Effector memory CD8-positive, alpha-beta T cell (primary cell): ENCODE results near the gene CALU.
A peak's percentile ranks its signal among the peaks of the same experiment; 100 is the strongest.

Source experiments
- ATAC-seq: fragments of 150-1000 bp; cut with Tn5 transposase; replicated peaks from 2 replicates; pipeline ENCODE4 v1.10.0; 2021; ENCODE audit warnings: mild to moderate bottlenecking, moderate library complexity
- DNase-seq, 3 experiments: peaks; one replicate each; pipeline ENCODE4 v3.0.0; 2021
- H3K27ac Mint-ChIP-seq, 2 donors: one replicate each; pipeline ENCODE4 v1.8.0; 2022; ENCODE audit warnings: mild to moderate bottlenecking in 2 of 2, mixed read lengths in 2 of 2, moderate library complexity in 2 of 2
- H3K27me3 Mint-ChIP-seq, 2 donors: one replicate each; pipeline ENCODE4 v1.8.0; 2022; ENCODE audit warnings: mixed read lengths in 2 of 2
- H3K36me3 Mint-ChIP-seq: one replicate; pipeline ENCODE4 v1.8.0; 2022; ENCODE audit warnings: mild to moderate bottlenecking, moderate library complexity, mixed read lengths; ENCODE audit not compliant: insufficient read depth
- H3K4me1 Mint-ChIP-seq, 2 donors: one replicate each; pipeline ENCODE4 v1.8.0; 2022; ENCODE audit warnings: low read depth in 2 of 2, mixed read lengths in 2 of 2
- H3K4me3 Mint-ChIP-seq, 2 donors: one replicate each; pipeline ENCODE4 v1.8.0; 2022; ENCODE audit warnings: mild to moderate bottlenecking in 2 of 2, mixed read lengths in 2 of 2, moderate library complexity in 2 of 2
- H3K9me3 Mint-ChIP-seq, 2 donors: one replicate each; pipeline ENCODE4 v1.8.0; 2022; ENCODE audit warnings: mixed read lengths in 2 of 2
- total RNA-seq, 9 experiments: gene quantifications; one replicate each; lab custom pipeline; 2026; lab: John Stamatoyannopoulos, UW

Gene CALU
- total RNA-seq = 51.1 to 113 (median 54.2) reads per million in 9 experiments

DNA sequence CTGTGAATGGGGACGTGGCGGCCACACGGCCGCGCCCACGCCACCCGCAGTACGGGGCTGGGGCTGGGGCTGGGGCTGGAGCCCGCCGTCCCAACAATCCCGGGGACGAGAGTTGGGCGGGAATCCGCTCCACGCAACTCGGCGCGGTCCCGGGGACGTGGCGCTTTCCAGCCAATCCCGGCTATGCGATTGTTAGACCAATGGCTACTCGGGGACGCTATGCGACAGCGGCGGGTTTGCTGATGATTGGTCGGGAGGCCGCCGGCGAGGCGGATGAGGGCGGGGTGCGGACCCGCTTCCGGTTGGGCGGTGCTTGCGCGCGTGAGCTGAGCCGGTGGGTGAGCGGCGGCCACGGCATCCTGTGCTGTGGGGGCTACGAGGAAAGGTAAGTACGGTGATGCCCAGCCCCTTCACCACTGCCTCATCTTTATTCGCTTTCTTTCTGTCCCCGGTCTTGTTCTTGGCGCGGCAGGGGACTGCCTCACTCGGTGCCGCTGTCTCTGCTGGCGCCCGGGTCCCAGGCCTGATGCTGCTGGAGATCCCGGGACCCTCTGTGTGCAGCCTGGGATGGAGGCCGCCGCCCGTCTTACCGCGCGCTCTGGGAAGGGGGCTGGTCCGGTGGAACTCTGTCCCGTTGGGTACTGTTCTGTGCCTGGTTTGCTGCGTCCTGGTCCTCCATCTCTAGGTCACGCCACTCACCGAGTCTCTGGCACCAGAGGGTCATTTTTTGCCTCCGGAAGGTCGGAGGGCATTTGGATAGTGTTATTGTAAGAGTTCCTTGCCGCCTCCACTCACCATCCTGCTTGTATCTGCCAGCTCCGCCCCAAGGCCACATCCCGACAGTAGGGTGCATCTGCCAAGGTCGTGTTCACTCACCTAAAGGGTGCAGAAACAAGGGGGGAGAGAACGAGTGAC lies at the start of gene CALU:
Gene CALU, plus strand, starts transcription at position 312 of the 915 bp plus-strand sequence. CDS start 9,225 bp downstream, outside the sequence.
- Mint-ChIP-seq H3K36me3 (peaks cover 19% of the 10 kb centered on the region), H3K4me1 (peaks cover 24 to 42% of the 10 kb centered on the region in 2 donors), H3K27me3 (no peaks in the 10 kb centered on the region), H3K9me3 (no peaks in the 10 kb centered on the region), H3K27ac (peak within 1 kb of the TSS; percentile 99), H3K4me3 (peak within 1 kb of the TSS; percentile 93 to 99)
- ATAC-seq (peak; percentile 90), DNase-seq (peak; percentile 92 to 93 (median 92))

DNA sequence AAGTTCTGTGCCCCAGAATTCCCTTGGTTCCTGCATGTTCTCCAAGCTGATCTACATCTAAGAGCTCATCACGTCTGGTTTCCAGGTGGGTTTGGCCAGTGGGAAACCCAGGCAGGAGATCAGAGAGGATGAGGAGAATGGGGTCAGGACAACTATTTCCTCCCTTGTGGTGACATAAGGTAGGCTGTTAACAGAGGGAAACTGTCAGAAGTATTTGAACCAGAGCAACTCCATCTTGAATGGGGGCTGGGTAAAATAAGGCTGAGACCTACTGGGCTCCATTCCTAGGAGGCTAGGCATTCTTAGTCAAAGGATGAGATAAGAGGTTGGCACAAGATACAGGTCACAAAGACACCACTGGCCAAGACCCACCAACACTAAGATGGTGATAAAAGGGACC lies 47.9 kb upstream of the CALU start:
- H3K27ac Mint-ChIP-seq = no peak overlapping the region
- H3K4me1 Mint-ChIP-seq = peaks cover 0 to 2% of the 10 kb centered on the region in 2 donors
- no peak for ATAC-seq
- no peaks in the 10 kb centered on the region for H3K36me3 Mint-ChIP-seq
- no peaks in the 10 kb centered on the region for H3K9me3 Mint-ChIP-seq
- H3K4me3 Mint-ChIP-seq = no peak overlapping the region
- peaks cover 25 to 55% of the 10 kb centered on the region in 2 donors for H3K27me3 Mint-ChIP-seq
- no peak for DNase-seq

DNA sequence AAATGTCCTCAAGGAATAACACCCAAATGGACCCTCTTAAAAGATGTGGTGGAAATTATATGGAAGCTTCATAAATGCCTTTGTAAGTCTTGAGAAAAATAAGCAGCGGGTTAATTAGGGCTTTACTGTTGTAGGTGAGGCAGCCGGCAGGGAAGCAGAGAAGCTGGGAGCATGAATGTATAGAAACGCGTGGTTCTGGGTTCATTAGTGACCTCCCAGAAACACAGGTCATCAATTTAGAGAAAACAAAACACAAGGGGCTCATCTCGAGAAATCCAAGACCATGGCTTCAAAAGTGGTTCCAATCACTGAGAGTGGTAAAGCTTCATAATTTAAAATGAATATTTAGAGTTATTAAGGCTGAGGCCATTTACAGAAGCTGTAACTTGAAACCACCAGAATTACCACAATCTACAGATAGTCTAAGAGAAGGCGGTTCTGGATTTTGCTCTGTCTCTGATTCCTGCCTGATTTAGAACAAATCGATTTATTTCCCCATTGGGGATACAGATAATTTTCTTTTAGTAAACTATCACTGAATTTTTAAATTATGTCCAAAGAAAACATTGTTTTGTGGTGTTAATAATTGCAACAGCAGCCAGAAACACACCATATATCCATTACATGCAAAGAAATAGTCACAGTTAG lies 46.4 kb upstream of the CALU start:
- DNase-seq = no peak
- H3K4me1 Mint-ChIP-seq = peaks cover 4 to 6% of the 10 kb centered on the region in 2 donors
- no peak overlapping the region for H3K4me3 Mint-ChIP-seq
- H3K36me3 Mint-ChIP-seq = peaks cover 3% of the 10 kb centered on the region
- no peak for ATAC-seq
- no peaks in the 10 kb centered on the region for H3K9me3 Mint-ChIP-seq
- no peak overlapping the region for H3K27ac Mint-ChIP-seq
- peaks cover 37 to 70% of the 10 kb centered on the region in 2 donors for H3K27me3 Mint-ChIP-seq

DNA sequence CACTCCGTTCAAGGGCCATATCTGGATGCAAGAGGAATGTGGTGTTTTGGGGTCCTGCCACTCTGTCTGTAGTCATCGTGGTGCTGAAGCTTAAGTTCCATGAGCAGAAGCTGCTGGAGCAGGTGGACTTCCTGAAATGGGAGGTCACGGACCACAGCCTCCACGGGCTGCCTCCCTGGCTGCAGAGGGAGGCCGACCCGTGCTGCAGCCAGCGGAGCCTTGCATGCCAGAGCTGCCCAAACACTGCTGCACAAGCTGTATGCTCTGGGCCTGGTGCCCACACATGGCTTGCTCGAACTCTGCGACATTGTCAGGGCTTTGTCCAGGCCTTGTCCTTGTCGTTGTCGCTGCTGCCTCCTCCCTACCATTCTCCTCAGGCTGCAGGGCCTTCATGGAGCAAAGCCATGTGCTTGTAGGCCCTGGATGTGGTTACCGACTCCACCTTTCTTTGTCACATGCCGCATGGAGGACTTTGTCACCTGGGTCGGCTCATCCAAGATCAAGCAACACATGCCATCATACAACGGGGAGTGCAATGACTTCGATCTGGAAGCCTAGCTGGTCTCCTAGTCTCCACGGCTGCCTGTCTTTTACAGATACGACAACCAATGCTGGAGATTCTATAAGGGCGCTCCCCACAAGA lies 45.7 kb upstream of the CALU start:
- ATAC-seq = no peak
- H3K4me1 Mint-ChIP-seq = peaks cover 6 to 7% of the 10 kb centered on the region in 2 donors
- H3K27ac Mint-ChIP-seq = no peak overlapping the region
- peaks cover 7% of the 10 kb centered on the region for H3K36me3 Mint-ChIP-seq
- H3K27me3 Mint-ChIP-seq = peaks cover 45 to 77% of the 10 kb centered on the region in 2 donors
- H3K9me3 Mint-ChIP-seq = no peaks in the 10 kb centered on the region
- H3K4me3 Mint-ChIP-seq = no peak overlapping the region
- DNase-seq = no peak

DNA sequence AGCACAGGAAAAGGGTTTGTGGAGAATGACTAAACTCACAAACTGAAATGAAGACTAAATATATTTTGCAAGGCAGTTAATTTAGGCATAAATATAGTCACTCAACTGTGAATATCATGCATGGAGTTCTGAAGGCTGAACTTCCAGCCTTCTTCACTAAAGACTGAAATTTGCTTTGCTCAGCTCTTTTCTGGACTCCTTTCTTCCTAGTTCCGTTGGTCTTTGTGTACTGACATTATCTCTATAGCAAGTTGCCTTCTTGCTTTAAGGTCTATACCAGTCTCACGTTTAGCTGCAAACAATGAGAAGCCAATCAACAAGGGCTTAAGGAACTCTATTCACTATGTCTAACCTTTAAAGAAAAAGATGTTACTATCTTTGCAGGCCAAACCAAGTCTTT lies 44.4 kb upstream of the CALU start:
- Mint-ChIP-seq H3K4me3 (no peak overlapping the region), H3K27ac (no peak overlapping the region), H3K36me3 (peaks cover 7% of the 10 kb centered on the region), H3K4me1 (peaks cover 6 to 7% of the 10 kb centered on the region in 2 donors), H3K9me3 (no peaks in the 10 kb centered on the region), H3K27me3 (peaks cover 53 to 88% of the 10 kb centered on the region in 2 donors)
- no peak for DNase-seq
- ATAC-seq = no peak

DNA sequence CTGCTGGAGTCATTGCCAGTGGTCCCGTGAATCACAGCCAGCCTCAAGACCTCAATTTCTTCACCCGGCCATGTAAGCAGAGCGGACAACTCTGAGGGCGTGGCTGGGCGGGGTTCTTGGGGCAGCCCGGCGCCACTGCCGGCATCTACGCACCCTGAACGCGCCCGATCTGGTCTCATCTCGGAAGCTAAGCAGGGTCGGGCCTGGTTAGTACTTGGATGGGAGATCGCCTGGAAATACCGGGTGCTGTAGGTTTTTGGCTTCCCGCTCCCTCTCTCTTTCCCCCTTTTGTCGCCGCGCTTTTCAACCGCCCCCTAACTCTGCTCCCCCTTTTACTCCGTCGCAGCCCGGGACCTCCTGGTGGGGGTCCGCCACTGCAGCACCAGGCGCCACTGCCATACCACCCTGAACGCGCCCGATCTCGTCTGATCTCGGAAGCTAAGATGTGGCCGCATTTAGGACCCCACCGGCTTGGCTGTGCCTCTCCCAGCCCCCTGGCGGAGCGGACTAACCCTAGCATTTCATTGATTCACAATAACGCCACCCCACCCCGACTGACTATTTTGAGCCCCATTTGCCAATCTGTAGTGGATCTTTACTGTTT lies 41.8 kb upstream of the CALU start:
- Mint-ChIP-seq H3K36me3 (peaks cover 7% of the 10 kb centered on the region), H3K27me3 (peaks cover 64 to 91% of the 10 kb centered on the region in 2 donors), H3K9me3 (no peaks in the 10 kb centered on the region), H3K4me3 (peak overlapping the region; percentile 44 to 73), H3K27ac (no peak overlapping the region), H3K4me1 (peaks cover 5 to 6% of the 10 kb centered on the region in 2 donors)
- ATAC-seq = peak; percentile 74
- peak; percentile 21 to 44 (median 21) for DNase-seq

DNA sequence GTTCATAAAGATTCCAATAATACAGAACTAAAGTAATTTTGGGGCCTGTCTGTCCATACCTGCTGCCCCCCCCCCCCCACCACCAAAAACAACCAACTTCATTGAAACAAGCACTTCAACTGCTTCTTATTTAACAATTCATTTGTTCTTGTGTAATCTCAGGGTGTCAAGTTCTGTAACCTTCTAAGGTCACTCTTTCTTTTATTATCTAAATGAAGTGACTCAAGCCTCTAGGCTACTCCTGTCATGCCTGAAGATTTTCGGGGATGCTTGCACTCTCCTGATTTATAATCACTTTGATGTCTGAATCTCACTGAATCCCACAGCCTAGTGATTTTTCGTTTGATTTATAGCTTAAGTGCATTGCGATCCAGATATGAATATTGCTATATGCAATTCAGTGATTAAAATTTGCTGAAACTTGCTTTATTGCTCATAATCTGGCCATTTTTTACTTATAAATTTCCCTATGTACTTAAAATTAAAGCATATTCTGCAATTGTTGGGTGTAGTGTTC lies 39.9 kb upstream of the CALU start:
- Mint-ChIP-seq H3K36me3 (peaks cover 7% of the 10 kb centered on the region), H3K4me3 (no peak overlapping the region), H3K27me3 (peaks cover 50 to 73% of the 10 kb centered on the region in 2 donors), H3K27ac (no peak overlapping the region), H3K9me3 (no peaks in the 10 kb centered on the region), H3K4me1 (peaks cover 5 to 6% of the 10 kb centered on the region in 2 donors)
- ATAC-seq (no peak), DNase-seq (no peak)

DNA sequence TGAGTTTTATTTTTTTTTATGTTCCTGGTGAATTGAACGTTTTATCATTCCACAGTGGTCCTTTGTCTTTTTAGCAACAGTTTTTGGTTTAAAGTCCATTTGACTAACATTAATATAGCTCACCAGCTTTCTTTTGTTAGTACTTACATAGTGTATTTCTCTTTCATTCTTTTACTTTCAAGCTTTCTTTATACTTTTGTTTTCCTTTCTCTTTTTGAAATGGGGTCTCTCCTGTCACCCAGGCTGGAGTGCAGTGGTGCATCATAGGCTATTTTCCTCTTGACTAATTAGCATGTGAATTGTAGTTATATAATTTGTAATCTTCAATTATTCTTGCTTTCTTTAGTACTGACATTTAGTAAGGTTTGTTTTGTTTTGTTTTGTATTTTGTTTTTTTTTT lies 39.3 kb upstream of the CALU start:
- Mint-ChIP-seq H3K36me3 (peaks cover 7% of the 10 kb centered on the region), H3K4me1 (peaks cover 5 to 6% of the 10 kb centered on the region in 2 donors), H3K27me3 (peaks cover 51 to 69% of the 10 kb centered on the region in 2 donors), H3K27ac (no peak overlapping the region), H3K9me3 (no peaks in the 10 kb centered on the region), H3K4me3 (no peak overlapping the region)
- ATAC-seq (no peak), DNase-seq (no peak)

DNA sequence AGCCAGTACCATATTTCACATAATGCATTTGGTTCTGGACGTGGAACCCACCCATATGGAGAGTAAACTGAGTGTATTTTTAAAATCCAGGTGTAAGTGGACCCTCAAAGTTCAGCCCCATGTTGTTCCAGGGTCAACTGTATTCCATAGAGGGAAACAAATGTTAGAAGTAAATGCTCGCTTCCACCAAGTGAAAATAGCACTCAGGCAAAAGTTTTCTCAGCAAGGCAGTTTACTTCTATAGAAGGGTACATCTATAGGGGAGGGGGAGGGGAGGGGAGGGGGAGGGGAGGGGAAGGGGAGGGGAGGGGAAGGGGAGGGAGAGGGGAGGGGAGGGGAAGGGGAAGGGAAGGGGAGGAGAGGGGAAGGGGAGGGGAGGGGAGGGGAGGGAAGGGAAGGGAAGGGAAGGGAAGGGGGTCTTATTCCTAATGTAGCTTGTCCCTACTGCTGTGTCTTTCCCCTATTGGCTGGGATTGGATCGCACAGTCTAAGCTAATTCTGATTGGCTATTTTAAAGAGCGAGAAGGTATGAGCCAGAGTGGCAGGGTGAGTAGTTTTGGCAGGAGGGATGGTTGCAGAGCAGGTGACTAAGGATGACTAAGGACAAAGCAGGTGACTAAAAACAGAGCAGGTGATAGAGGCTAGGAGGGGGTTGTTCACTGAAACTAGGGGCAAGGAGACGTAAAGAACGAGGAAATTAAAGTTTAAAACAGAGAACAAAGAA lies 37.9 kb upstream of the CALU start:
- DNase-seq (no peak), ATAC-seq (no peak)
- H3K27me3 Mint-ChIP-seq = peaks cover 52 to 61% of the 10 kb centered on the region in 2 donors
- peaks cover 5 to 6% of the 10 kb centered on the region in 2 donors for H3K4me1 Mint-ChIP-seq
- no peaks in the 10 kb centered on the region for H3K9me3 Mint-ChIP-seq
- H3K36me3 Mint-ChIP-seq = peaks cover 7% of the 10 kb centered on the region
- no peak overlapping the region for H3K4me3 Mint-ChIP-seq
- H3K27ac Mint-ChIP-seq = no peak overlapping the region

DNA sequence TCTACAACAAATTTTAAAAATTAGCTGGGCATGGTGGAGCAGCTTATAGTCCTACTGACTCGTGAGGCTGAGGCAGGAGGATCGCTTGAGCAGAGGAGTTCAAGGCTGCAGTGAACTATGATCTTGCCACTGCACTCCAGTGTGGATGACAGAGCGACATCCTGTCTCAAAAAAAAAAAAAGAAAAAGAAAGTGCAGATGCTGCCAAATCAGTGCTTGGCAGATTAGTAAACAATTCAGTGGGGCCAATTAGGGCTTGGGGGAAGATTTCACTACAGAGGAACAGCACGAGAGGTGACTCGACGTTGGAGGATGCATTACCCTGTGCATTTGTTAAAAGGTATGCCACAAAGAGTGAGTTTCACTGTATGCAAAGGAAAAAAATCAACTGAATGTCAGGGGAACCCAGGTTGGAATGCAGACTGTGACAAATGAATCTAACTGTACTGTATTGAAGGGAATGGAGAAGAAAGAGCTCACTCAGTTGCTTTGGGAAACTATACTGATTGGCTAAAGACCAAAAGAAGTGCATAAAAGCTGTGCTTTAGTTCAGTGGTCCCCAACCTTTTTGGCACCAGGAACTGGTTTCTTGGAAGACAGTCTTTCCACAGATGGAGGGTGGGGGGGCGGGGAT lies 35.4 kb upstream of the CALU start:
- Mint-ChIP-seq H3K4me3 (no peak overlapping the region), H3K27ac (no peak overlapping the region), H3K36me3 (no peaks in the 10 kb centered on the region), H3K27me3 (peaks cover 30 to 40% of the 10 kb centered on the region in 2 donors), H3K9me3 (no peaks in the 10 kb centered on the region), H3K4me1 (no peaks in the 10 kb centered on the region)
- no peak for ATAC-seq
- DNase-seq = no peak

DNA sequence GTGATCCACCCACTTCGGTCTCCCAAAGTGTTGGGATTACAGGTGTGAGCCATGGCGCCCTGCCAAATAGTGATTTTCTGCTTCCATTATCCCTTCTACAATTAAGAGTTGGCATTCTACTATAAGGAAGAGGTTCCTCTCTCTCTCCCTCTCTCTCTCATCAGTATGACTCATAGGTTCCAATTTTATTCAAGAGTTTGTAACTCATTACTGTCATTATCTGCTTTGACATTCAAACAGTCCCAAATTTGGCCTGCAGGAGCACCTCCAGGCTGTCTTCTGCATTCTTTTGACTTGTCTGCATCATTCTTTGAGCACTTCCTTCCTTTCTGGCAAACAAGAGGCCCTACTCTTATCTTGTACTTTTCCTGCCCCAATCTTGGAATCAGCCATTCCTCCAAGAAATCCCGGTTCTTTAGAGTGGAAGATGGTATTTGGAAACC lies 33.2 kb upstream of the CALU start:
- no peaks in the 10 kb centered on the region for H3K9me3 Mint-ChIP-seq
- H3K4me1 Mint-ChIP-seq = no peaks in the 10 kb centered on the region
- H3K27ac Mint-ChIP-seq = no peak overlapping the region
- no peaks in the 10 kb centered on the region for H3K36me3 Mint-ChIP-seq
- H3K4me3 Mint-ChIP-seq = no peak overlapping the region
- no peak for DNase-seq
- no peak for ATAC-seq
- peaks cover 20 to 31% of the 10 kb centered on the region in 2 donors for H3K27me3 Mint-ChIP-seq

DNA sequence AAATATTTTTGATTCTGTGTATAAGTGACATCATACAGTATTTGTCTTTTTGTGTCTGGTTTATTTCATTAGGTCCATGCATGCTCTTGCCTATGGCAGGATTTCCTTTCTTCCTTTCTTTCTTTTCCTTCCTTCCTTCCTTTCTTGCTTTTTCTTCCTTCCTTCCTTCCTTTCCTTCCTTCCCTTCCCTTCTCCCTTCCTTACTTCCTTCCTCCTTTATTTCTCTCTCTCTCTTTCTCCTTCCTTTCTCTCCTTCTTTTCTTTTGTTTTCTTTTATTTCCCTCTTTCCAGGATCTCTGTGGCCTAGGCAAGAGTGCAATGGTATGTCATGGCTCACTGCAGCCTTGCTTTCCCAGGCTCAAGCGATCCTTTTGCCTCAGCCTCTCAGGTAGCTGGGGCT lies 31.4 kb upstream of the CALU start:
- no peaks in the 10 kb centered on the region for H3K36me3 Mint-ChIP-seq
- no peak overlapping the region for H3K4me3 Mint-ChIP-seq
- no peaks in the 10 kb centered on the region for H3K4me1 Mint-ChIP-seq
- DNase-seq (no peak), ATAC-seq (no peak)
- no peaks in the 10 kb centered on the region for H3K9me3 Mint-ChIP-seq
- no peak overlapping the region for H3K27ac Mint-ChIP-seq
- peaks cover 13 to 21% of the 10 kb centered on the region in 2 donors for H3K27me3 Mint-ChIP-seq
